Stimulated activated memory B cell treated with anti-CD40 and anti-IgM and Interleukin-4, amounts not matched to agents 10 μg/mL and 1 μg/mL and 100 μg/mL, for 72 hours (primary cell): ENCODE results near the gene DKKL1.
A peak's percentile ranks its signal among the peaks of the same experiment; 100 is the strongest.

Source experiments
- ATAC-seq: fragments of 150-1000 bp; cut with Tn5 transposase; 2 replicates; pipeline ENCODE4 v1.10.0; 2021
- H3K27ac Mint-ChIP-seq: one replicate; pipeline ENCODE4 v1.8.0; 2022; ENCODE audit warnings: mild to moderate bottlenecking, mixed read lengths
- H3K27me3 Mint-ChIP-seq: one replicate; pipeline ENCODE4 v1.8.0; 2022; ENCODE audit warnings: mixed read lengths
- H3K36me3 Mint-ChIP-seq: one replicate; pipeline ENCODE4 v1.8.0; 2022; ENCODE audit warnings: mixed read lengths
- H3K4me1 Mint-ChIP-seq: one replicate; pipeline ENCODE4 v1.8.0; 2022; ENCODE audit warnings: mixed read lengths
- H3K4me3 Mint-ChIP-seq: one replicate; pipeline ENCODE4 v1.8.0; 2022; ENCODE audit warnings: mild to moderate bottlenecking, moderate library complexity, mixed read lengths
- H3K9me3 Mint-ChIP-seq: one replicate; pipeline ENCODE4 v1.8.0; 2022; ENCODE audit warnings: mixed read lengths

Gene DKKL1

DNA sequence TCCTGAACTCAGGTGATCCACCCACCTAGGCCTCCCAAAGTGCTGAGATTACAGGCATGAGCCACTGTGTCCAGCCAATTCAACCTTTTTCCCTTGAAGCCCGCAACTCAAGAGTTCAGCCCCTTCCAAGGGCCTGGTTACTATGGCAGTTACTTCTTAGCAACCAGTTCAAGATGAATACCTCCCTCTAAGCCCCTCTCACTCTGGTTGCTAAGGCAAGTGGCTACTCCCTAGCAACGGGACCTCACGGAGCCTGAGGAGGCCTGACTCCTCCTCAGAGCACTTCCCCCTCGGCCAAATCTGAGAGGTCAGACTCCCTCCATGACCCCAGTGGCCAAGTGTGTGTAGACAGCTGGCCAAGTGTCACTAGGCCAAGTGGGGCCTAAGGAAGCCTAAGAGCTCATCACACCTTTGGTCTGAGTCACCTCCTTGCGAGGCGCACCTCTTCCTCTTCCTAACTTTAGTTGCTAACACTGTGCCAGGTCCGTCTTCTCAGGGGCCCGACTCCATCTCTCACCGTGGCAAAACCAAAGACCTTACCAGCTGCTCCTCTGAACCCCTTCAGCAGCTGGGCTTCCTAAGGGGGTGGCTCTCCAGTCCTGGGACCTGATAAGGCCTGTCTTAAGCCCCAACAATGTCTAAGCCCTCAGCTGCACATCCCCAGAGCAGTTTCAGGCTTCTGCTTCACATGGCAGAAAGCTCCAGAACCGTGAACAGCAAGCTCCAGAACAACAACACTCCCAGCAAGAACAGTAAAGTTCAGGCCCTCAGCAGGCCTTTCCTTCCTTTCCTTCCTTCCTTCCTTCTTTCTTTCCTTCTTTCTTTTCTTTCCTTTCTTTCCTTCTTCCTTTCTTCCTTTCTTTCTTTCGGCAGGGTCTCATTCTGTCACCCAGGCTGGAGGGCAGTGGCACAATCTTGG is 18.9 kb upstream of the DKKL1 start:
- Mint-ChIP-seq H3K4me3 (no peak overlapping the region), H3K36me3 (peaks cover 35% of the 10 kb centered on the region), H3K9me3 (peaks cover 3% of the 10 kb centered on the region), H3K4me1 (peaks cover 66% of the 10 kb centered on the region), H3K27ac (peak overlapping the region; percentile 42), H3K27me3 (no peaks in the 10 kb centered on the region)
- ATAC-seq, result no peak

DNA sequence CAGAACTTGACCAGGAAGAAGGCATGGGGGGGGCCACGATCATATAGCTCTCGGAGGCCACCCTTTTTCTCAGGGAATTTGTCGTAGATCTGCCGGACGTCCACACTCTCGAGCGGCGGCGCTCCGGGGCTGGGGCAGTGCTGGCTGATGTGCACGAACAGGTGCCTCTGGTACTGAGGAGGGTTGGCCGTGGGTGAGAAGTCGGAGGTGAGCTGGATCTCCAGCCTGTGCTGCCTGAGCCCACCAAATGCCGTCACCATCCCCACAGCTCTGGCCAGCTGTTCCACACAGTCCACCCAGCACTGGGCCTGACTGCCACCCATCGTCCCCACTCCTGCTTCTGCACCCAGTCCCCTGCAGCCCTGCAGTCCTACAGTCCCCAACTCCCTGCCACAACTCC is 16.5 kb upstream of the DKKL1 start:
- H3K9me3 Mint-ChIP-seq, result no peaks in the 10 kb centered on the region
- ATAC-seq, result no peak
- no peak overlapping the region for H3K4me3 Mint-ChIP-seq
- H3K27ac Mint-ChIP-seq, result no peak overlapping the region
- peaks cover 26% of the 10 kb centered on the region for H3K36me3 Mint-ChIP-seq
- H3K27me3 Mint-ChIP-seq, result no peaks in the 10 kb centered on the region
- peaks cover 44% of the 10 kb centered on the region for H3K4me1 Mint-ChIP-seq

DNA sequence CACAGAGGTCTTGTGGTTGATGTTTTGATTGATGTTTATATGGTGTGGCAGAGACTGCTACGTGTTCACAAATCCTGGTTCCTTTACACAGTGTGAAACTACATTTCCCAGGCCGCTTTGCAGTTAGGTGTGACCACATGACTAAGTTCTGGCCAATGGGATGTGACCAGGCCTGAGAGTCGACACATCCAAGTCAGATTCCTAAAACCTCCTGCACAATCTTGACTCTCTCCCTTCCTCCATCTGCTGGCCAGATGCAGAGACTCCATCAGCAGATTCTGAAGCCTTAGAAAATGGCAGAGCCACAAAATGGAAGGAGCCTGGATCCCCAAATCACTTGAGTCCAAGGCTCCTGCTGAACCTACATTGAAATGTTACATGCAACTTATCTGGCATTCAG is 15.8 kb upstream of the DKKL1 start:
- Mint-ChIP-seq H3K4me3 (no peak overlapping the region), H3K36me3 (peaks cover 22% of the 10 kb centered on the region), H3K27me3 (no peaks in the 10 kb centered on the region), H3K4me1 (peaks cover 39% of the 10 kb centered on the region), H3K9me3 (no peaks in the 10 kb centered on the region), H3K27ac (peak overlapping the region; percentile 4)
- ATAC-seq, result peak; percentile 86

DNA sequence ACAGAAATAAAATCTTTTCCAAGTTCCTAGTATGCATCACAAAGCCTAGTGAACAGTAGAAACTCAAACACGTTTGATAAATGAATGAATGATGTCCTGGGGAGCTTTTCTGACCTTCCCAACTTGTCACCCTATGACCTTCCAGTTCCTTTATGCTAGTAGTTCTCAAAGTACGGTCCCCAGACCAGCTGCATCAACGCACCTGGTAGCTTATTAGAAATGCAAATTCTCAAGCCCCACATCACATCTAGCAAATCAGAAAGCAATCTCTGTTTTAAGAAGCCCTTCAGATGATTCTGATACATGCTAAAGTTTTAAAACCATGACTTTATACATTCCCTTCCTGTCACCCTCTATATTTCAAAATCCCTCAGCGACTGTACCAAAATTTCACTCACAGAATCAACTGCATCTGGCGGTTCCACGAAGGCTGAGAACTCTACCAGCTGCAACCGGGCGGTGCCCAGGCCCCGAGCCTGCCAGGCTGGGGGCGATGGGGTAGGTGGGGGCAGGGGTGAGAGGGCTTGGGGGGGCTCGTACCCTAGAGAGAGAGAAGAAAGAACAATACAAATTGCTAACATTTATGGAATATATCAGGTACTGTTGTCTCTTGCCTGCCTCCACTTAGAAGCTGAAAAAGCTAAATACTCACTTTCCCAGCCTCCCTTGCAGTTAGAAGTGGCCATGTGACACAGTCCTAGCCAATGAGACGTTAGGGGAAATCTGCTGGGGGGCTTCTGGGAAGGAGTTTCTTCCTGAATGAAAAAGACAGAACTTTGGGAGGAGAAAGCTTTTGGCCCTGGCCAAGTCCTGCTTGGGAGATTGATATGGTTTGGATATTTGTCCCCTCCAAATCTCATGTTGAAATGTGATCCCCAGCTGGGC is 15.1 kb upstream of the DKKL1 start:
- ATAC-seq, result peak; percentile 34
- H3K4me1 Mint-ChIP-seq, result peaks cover 41% of the 10 kb centered on the region
- no peaks in the 10 kb centered on the region for H3K9me3 Mint-ChIP-seq
- H3K27me3 Mint-ChIP-seq, result no peaks in the 10 kb centered on the region
- peaks cover 17% of the 10 kb centered on the region for H3K36me3 Mint-ChIP-seq
- H3K27ac Mint-ChIP-seq, result peak overlapping the region; percentile 4
- no peak overlapping the region for H3K4me3 Mint-ChIP-seq

DNA sequence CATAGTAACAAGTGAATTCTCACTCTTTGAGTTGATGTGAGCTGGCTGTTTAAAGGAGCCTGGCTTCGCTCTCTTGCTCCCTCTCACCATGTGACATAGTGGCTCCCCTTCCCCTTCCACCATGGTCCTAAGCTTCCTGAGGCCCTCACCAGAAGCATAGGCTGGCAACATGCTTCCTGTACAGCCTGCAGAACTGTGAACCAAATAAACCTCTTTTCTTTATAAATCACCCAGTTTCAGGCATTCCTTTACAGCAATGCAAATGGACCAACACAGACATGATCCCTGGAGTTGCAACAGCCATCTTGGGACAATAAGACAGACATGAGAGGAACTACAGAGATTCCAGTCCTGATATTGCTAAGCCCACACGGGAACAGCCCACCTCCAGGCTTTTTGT is 14.1 kb upstream of the DKKL1 start:
- no peaks in the 10 kb centered on the region for H3K27me3 Mint-ChIP-seq
- peaks cover 47% of the 10 kb centered on the region for H3K4me1 Mint-ChIP-seq
- peaks cover 15% of the 10 kb centered on the region for H3K36me3 Mint-ChIP-seq
- no peak overlapping the region for H3K27ac Mint-ChIP-seq
- no peaks in the 10 kb centered on the region for H3K9me3 Mint-ChIP-seq
- no peak for ATAC-seq
- H3K4me3 Mint-ChIP-seq, result no peak overlapping the region

DNA sequence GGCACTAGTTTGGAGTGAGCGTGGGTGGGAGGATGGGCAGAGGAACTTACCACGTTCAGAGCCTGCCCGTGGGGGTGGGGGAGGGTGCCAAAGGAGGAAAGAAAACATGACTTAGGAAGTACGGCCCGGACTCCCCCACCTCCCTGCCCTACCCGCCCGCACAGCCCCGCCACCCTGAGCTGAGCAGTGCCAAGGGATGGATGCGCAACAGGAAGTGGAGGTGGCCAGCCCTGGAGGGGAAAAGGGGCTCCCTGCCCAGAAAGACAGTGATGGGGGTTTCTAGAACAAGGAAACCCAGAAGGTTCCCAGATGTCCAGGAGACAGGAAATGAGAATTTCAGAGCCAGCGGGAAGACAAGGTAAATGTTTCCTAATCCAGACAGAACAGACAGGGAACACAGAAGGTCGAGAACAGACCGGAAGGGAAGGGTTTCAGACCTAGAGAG is 7.7 kb upstream of the DKKL1 start:
- peak overlapping the region; percentile 73 for H3K27ac Mint-ChIP-seq
- H3K36me3 Mint-ChIP-seq, result no peaks in the 10 kb centered on the region
- no peaks in the 10 kb centered on the region for H3K27me3 Mint-ChIP-seq
- ATAC-seq, result no peak
- peaks cover 48% of the 10 kb centered on the region for H3K4me1 Mint-ChIP-seq
- H3K9me3 Mint-ChIP-seq, result no peaks in the 10 kb centered on the region
- H3K4me3 Mint-ChIP-seq, result peak overlapping the region; percentile 62

DNA sequence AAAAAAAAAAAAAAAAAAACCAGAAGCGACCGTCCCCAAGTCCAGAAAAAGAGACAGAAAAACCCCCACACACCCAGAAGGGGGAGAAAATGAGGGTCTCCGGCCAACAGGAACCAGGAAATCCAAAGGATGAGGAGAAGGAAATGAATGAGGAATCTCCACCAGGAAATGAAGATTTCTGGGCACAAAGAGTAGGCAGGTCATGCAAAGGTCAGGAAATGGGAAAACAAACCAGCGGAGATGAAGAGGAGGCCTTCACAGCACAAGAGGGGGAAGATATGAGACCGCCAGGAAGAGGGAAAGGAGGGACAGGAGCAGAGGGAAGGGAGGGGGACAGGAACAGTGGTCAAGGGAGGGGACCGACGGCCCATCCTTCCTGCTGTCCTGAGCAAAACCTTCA is 7.3 kb upstream of the DKKL1 start:
- Mint-ChIP-seq H3K36me3 (no peaks in the 10 kb centered on the region), H3K4me1 (peaks cover 48% of the 10 kb centered on the region), H3K27me3 (no peaks in the 10 kb centered on the region), H3K27ac (peak overlapping the region; percentile 73), H3K4me3 (peak overlapping the region; percentile 62), H3K9me3 (no peaks in the 10 kb centered on the region)
- ATAC-seq, result no peak

DNA sequence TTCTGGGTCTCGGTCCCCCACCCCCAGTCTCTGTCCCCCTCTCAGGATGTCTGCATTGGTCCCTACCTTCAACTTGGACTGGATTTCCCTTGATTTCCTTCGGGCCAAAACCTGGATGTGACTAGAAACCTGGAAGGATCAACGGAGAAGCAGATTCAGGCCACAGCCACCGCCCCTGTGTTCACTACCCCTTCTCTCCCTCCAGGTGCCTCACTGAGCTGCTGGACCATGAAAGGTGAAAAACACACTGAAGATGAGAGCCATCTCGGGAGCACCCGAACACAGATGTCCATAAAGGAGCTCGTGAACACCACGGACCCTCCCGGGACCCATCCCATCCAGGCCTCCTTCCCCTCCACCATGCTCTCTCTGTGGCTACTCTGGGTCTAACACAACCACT is 6.5 kb upstream of the DKKL1 start:
- ATAC-seq, result peak; percentile 52
- Mint-ChIP-seq H3K27ac (peak overlapping the region; percentile 73), H3K4me1 (peaks cover 48% of the 10 kb centered on the region), H3K9me3 (no peaks in the 10 kb centered on the region), H3K4me3 (peak overlapping the region; percentile 57), H3K36me3 (no peaks in the 10 kb centered on the region), H3K27me3 (no peaks in the 10 kb centered on the region)

DNA sequence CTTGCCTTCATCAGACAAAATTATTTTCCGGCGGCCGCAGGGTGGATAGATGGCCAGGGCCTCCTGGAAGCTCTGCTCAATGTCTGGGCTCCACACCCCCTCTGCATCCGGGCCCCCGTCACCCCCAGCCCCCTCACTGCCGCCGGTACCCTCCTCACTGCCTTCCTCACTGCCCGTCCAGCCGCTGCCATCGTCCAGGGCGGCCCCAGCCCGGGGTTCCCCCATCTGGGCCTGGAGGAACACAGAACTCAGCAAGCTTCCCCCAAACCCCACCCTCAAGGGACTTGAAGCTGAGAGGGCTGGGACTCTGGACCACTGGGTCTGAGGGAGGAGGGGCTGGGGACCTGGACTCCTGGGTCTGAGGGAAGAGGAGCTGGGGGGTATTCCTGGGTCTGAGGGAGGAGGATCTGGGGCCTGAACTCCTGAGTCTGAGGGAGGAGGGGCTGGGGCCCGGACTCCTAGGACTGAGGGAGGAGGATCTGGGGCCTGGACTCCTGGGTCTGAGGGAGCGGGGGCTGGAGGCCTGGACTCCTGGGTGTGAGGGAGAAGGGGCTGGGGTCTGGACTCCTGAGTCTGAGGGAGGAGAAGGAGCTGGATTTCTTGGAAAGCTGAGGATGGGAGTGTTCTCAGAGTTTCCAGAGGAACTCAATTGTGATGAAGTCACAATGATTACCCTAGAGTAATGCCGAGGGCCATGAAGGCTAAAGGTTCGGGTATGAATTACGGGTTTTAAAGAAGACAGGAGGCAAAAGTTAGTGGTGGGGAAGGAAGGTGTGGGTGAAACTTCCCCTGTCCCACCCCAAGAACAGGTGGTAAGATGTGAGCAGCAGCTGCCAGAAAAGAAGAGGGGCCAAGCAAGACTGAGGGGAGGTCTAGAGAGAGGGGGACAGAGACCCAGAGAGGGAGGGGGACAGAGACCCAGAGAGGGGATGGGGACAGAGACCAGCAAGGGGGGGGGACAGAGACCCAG is 3.5 kb upstream of the DKKL1 start:
- no peaks in the 10 kb centered on the region for H3K27me3 Mint-ChIP-seq
- no peak overlapping the region for H3K27ac Mint-ChIP-seq
- H3K4me1 Mint-ChIP-seq, result peaks cover 25% of the 10 kb centered on the region
- H3K9me3 Mint-ChIP-seq, result no peaks in the 10 kb centered on the region
- no peaks in the 10 kb centered on the region for H3K36me3 Mint-ChIP-seq
- peak overlapping the region; percentile 27 for H3K4me3 Mint-ChIP-seq
- no peak for ATAC-seq

DNA sequence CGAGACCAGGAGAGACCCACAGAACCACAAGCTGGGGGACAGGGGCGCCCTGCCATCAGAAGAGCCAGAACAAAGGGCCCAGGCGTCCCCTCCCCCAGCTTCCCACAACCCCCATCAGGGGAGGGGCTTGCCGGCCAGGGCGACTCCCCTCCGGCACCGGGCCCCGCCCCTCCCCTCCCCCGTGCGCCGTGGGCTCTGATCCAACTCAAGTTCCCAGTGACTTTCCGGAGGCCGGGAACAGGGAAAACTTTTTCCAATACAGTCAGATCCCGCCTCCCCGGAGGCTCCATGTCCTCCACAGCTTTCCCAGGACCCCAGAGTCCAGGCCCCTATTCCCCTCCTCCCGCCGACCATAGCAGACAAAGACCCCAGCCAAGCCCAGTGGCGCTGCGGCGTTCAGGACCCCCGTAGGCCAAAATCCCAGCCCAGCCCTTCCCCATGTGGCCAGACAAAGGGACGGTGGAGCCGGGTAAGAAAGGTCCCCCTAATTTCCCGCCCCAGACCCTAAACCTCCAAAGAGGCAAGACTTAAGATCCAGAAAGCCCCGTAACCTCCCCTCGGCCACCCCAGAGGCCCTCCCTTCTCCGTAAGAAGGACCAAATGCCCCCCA is 2.1 kb upstream of the DKKL1 start:
- Mint-ChIP-seq H3K4me1 (peaks cover 11% of the 10 kb centered on the region), H3K27ac (no peak overlapping the region), H3K9me3 (no peaks in the 10 kb centered on the region), H3K36me3 (no peaks in the 10 kb centered on the region), H3K4me3 (peak overlapping the region; percentile 44), H3K27me3 (no peaks in the 10 kb centered on the region)
- no peak for ATAC-seq

DNA sequence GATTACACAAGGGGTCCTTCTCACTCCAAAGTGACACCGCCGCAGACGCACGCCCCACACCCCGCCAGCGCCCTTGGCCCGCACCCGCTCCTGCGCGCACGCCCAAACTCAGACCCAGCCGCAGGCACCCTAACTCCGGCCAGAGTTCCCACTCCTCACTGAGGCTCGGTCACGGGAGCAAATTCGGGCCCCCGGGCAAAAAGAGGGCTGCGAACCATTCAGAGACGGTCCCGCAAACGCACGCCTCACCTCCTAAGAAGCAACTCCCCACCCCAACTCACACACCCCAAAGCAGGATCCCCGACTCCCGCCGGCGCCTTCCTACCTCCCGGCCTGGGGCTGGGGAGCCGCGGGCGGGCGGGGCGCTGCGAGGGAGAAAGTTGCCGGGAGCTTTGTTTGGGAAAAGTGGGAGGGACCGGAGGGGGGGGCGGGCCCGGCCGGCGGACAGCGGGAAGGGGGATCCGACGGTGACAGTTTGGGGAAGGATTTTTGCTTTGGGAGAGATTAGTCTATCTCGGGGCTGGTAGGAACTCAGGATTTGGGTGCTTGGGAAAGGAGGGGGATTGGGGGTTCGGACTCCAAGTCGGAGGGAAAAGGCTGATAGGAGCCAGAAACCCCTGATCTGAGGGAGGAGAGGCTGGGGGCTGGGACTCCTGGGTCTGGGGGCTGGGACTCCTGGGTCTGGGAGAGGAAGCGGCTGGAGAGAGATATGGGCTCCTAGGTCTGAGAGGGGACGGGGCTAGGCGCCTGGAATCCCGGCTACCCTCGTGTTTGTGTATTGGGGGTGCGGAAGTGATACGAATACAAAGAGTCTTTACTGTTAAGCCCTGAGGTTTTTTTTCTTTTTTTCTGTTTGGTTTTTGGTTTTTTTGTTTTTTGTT is 1.4 kb upstream of the DKKL1 start, which contains the start of gene TEAD2:
TEAD2 (minus strand) TSS at position 369 of the 881 bp plus-strand sequence. CDS start 2,341 bp downstream, outside the sequence.
- no peaks in the 10 kb centered on the region for H3K9me3 Mint-ChIP-seq
- H3K4me1 Mint-ChIP-seq, result peaks cover 3% of the 10 kb centered on the region
- H3K27me3 Mint-ChIP-seq, result no peaks in the 10 kb centered on the region
- H3K4me3 Mint-ChIP-seq, result peak within 1 kb of the TSS; percentile 44
- ATAC-seq, result no peak
- no peaks in the 10 kb centered on the region for H3K36me3 Mint-ChIP-seq
- H3K27ac Mint-ChIP-seq, result no peak within 1 kb of the TSS

DNA sequence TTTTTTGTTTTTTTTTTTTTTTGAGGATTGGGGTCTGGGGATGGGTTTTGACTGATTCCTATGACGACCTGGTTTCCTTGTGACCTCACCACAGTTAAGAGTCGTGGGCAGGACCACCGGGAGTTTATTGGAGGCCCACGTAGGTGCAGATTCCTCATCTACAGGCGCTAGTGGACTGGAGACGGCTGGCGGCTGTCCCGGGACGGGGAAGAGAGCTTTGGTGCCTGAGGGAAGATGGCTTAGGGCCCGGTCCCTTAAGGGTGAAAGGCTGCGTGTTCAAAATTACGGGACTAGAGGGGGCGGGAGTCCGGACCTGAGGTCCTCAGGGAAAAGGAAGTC is 779 bp upstream of the DKKL1 start:
- H3K36me3 Mint-ChIP-seq, result no peaks in the 10 kb centered on the region
- no peaks in the 10 kb centered on the region for H3K4me1 Mint-ChIP-seq
- H3K27ac Mint-ChIP-seq, result no peak overlapping the region
- no peaks in the 10 kb centered on the region for H3K9me3 Mint-ChIP-seq
- no peak overlapping the region for H3K4me3 Mint-ChIP-seq
- H3K27me3 Mint-ChIP-seq, result no peaks in the 10 kb centered on the region
- ATAC-seq, result no peak

DNA sequence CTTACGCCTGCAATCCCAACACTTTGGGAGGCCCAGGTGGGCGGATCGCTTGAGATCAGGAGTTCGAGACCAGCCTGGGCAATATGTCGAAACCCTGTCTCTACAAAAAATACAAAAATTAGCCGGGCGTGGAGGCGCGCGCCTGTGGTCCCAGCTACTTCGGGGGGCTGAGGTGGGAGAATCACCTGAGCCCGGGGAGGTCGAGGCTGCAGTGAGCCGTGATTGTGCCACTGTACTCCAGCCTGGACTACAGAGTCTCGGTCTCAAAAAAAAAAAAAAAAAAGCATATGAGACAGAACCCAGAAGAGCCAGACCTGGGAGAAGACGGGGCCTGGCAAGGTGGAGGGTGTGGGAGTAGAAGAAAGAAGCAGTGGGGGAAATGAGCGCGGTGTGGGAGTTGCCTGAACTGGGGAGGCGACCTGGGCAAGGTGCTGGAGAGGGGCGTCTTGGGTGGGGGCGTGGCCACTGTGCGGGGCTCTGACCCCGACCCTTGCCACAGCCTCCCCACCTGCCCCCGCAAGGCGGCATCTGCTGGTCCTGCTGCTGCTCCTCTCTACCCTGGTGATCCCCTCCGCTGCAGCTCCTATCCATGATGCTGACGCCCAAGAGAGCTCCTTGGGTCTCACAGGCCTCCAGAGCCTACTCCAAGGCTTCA is 533 bp downstream of the DKKL1 start:
- Mint-ChIP-seq H3K4me3 (no peak overlapping the region), H3K4me1 (no peaks in the 10 kb centered on the region), H3K9me3 (no peaks in the 10 kb centered on the region), H3K27me3 (no peaks in the 10 kb centered on the region), H3K27ac (no peak overlapping the region), H3K36me3 (peaks cover under 1% of the 10 kb centered on the region)
- ATAC-seq, result no peak
